Stimulated activated CD4-positive, alpha-beta T cell treated with anti-CD3 and anti-CD28 coated beads, Interleukin-15, amount 100 ng/mL, for 48 hours (primary cell): ENCODE results near the gene SLC16A3.
"Not testable (repeated sequence)": the region's sequence is repeated elsewhere in the genome, so short reads cannot be mapped to it uniquely, and the experiment has no call there.

Experiments
- DNase-seq, 2 donors: peaks; one replicate each; pipeline ENCODE4 v3.0.0-alpha.2; 2020; ENCODE audit warnings: low read depth in 2 of 2

Gene SLC16A3

GRCh38 chr17:82204831-82205719 is 23.8 kb upstream of the SLC16A3 start:
- DNase-seq: peak in 1 of 2 donors; percentile 57

- peak; percentile 66 to 70 for DNase-seq
Measured at GRCh38 chr17:82205720-82206508, 22.9 kb upstream of the SLC16A3 start.

- not testable (repeated sequence) for DNase-seq
Measured at GRCh38 chr17:82210655-82211054, 18.2 kb upstream of the SLC16A3 start.

GRCh38 chr17:82212331-82213250 is 16.3 kb upstream of the SLC16A3 start, which contains the start of gene CCDC57:
CCDC57 (minus strand) TSS chr17:82212842; CDS start chr17:82201944, 10,898 bp downstream.
- DNase-seq: peak; percentile 56 to 71

GRCh38 chr17:82213251-82214011 is 15.4 kb upstream of the SLC16A3 start:
- DNase-seq: no peak

- no peak for DNase-seq
Measured at GRCh38 chr17:82214012-82214628, 14.7 kb upstream of the SLC16A3 start.

GRCh38 chr17:82215095-82215971 is 13.5 kb upstream of the SLC16A3 start:
- DNase-seq: no peak

GRCh38 chr17:82215972-82216300 is 12.9 kb upstream of the SLC16A3 start:
- no peak for DNase-seq

GRCh38 chr17:82216301-82217119 is 12.3 kb upstream of the SLC16A3 start:
- no peak for DNase-seq

GRCh38 chr17:82217120-82217529 is 11.7 kb upstream of the SLC16A3 start:
- no peak for DNase-seq

- DNase-seq: no peak
Measured at GRCh38 chr17:82217530-82218204, 11.2 kb upstream of the SLC16A3 start.

- no peak for DNase-seq
Measured at GRCh38 chr17:82218349-82219075, 10.3 kb upstream of the SLC16A3 start.

- DNase-seq: no peak
Measured at GRCh38 chr17:82219083-82219482, 9.8 kb upstream of the SLC16A3 start.

- DNase-seq: no peak
Measured at GRCh38 chr17:82219753-82220709, 8.8 kb upstream of the SLC16A3 start.

GRCh38 chr17:82221341-82221902 is 7.4 kb upstream of the SLC16A3 start:
- DNase-seq: no peak

GRCh38 chr17:82222816-82223215 is 6.0 kb upstream of the SLC16A3 start:
- DNase-seq: no peak
